Endothelial cell of umbilical vein (primary cell): Measurements from ENCODE around the gene GTF3C5. TPM values are rescaled to one million over a fixed set of nuclear protein-coding genes. Genes with fewer than 3 reads are reported as not detected.

ENCODE experiments used
- BruUV-seq: library from RNA; stranded (reverse); fragments of 400-500 nt; replicated peaks from 2 replicates; lab custom pipeline; 2021; lab: Mats Ljungman, UMichigan
- CTCF ChIA-PET: fragments of 300-600, 350-600 bp; sonication (Branson Sonifier 250); formaldehyde crosslinking; loops from one replicate; lab custom pipeline; 2021; ENCODE audit warnings: antibody characterized with exemption, inconsistent platforms; lab: Charles Lee
- POLR2A ChIA-PET: fragments of 300-600, 350-600 bp; sonication (Branson Sonifier 250); formaldehyde crosslinking; loops from one replicate; lab custom pipeline; 2021; ENCODE audit warnings: antibody characterized with exemption, inconsistent platforms; lab: Charles Lee
- DNase-seq: peaks from one replicate; pipeline ENCODE4 v3.0.0-alpha.2; 2011; ENCODE audit warnings: low read depth, low spot score
- FAIRE-seq: peaks from 2 replicates; lab custom pipeline; 2011; peaks lifted over from hg19 to GRCh38; lab: Jason Lieb, UNC
- H2AFZ ChIP-seq: 2 replicates; pipeline ENCODE4 v1.6.0; 2012; ENCODE audit warnings: low read depth, low read length, control low read depth, inconsistent platforms
- H3K27ac ChIP-seq: 2 replicates; pipeline ENCODE4 v1.5.1; 2011; ENCODE audit warnings: low read depth, mild to moderate bottlenecking, control low read depth, low read length, moderate library complexity; ENCODE audit not compliant: insufficient read depth
- H3K27me3 ChIP-seq, 2 experiments: 2 replicates each; pipeline versions ENCODE4 v1.6.0 to v1.6.1; 2011; ENCODE audit warnings: low read length in 2 of 2, mixed read lengths in 1 of 2; ENCODE audit not compliant: control insufficient read depth in 2 of 2, insufficient read depth in 2 of 2
- H3K36me3 ChIP-seq, 2 experiments: 2 replicates in 1 of 2; 3 replicates in 1 of 2; pipeline ENCODE4 v1.5.1; 2011; ENCODE audit warnings: low read length in 2 of 2, mild to moderate bottlenecking in 1 of 2, moderate library complexity in 1 of 2; ENCODE audit not compliant: control insufficient read depth in 2 of 2, insufficient read depth in 2 of 2; ENCODE audit errors: extremely low read depth in 1 of 2
- H3K4me1 ChIP-seq: 3 replicates; pipeline ENCODE4 v1.5.1; 2011; ENCODE audit warnings: mild to moderate bottlenecking, low read length; ENCODE audit not compliant: control insufficient read depth, insufficient read depth; ENCODE audit errors: extremely low read depth
- H3K4me2 ChIP-seq: 2 replicates; pipeline ENCODE4 v1.6.1; 2011; ENCODE audit warnings: low read length, control low read depth, mixed read lengths; ENCODE audit not compliant: insufficient read depth
- H3K4me3 ChIP-seq, 3 experiments: fragments of 200-600 bp in 1 of 3; sonication (generic), shearing (Covaris generic) in 1 of 3; replicated peaks in 1 of 3; 2 replicates each; pipeline ENCODE4 v1.5.1; 2011 to 2016; ENCODE audit warnings: control low read depth in 3 of 3, low read length in 3 of 3, mild to moderate bottlenecking in 2 of 3, inconsistent platforms in 1 of 3, low read depth in 1 of 3, moderate library complexity in 1 of 3; ENCODE audit not compliant: insufficient read depth in 1 of 3
- H3K79me2 ChIP-seq: 2 replicates; pipeline ENCODE4 v1.6.0; 2012; ENCODE audit warnings: low read length, inconsistent platforms; ENCODE audit not compliant: control insufficient read depth, insufficient read depth
- H3K9ac ChIP-seq: replicated peaks from 2 replicates; pipeline ENCODE3; 2011; ENCODE audit warnings: low read length, control low read depth; ENCODE audit not compliant: insufficient read depth; ENCODE audit errors: extremely low read depth
- H3K9me1 ChIP-seq: replicated peaks from 3 replicates; pipeline ENCODE4 v1.6.0; 2011; ENCODE audit warnings: mild to moderate bottlenecking, low read length; ENCODE audit not compliant: control insufficient read depth, insufficient read depth; ENCODE audit errors: extremely low read depth
- H3K9me3 ChIP-seq: replicated peaks from 2 replicates; pipeline ENCODE4 v1.5.1; 2012; ENCODE audit warnings: low read length, inconsistent platforms; ENCODE audit not compliant: control insufficient read depth, insufficient read depth
- H4K20me1 ChIP-seq: replicated peaks from 2 replicates; pipeline ENCODE3; 2011; ENCODE audit warnings: mild to moderate bottlenecking, low read length; ENCODE audit not compliant: control insufficient read depth, insufficient read depth; ENCODE audit errors: extremely low read depth
- CTCF ChIP-seq, 2 donors: IDR thresholded peaks; 1 replicate in 1 of 2; 2 replicates in 1 of 2; pipeline ENCODE4 v1.5.1; 2011; ENCODE audit warnings: low read length in 2 of 2, mild to moderate bottlenecking in 2 of 2, moderate library complexity in 2 of 2, control low read depth in 1 of 2, inconsistent platforms in 1 of 2, low read depth in 1 of 2; ENCODE audit not compliant: insufficient read depth in 1 of 2; ENCODE audit errors: extremely low read depth in 1 of 2
- EZH2 ChIP-seq: IDR thresholded peaks from 2 replicates; pipeline ENCODE4 v1.6.1; 2012; ENCODE audit warnings: borderline replicate concordance, low read depth, mild to moderate bottlenecking, moderate library complexity, low read length, inconsistent platforms; ENCODE audit not compliant: severe bottlenecking
- FOS ChIP-seq: IDR thresholded peaks from 2 replicates; pipeline ENCODE4 v1.6.1; 2011; ENCODE audit warnings: mild to moderate bottlenecking, low read length, moderate library complexity, borderline replicate concordance; ENCODE audit not compliant: insufficient read depth
- GATA2 ChIP-seq: IDR thresholded peaks from 2 replicates; pipeline ENCODE4 v1.7.0; 2011; ENCODE audit warnings: low read depth, mild to moderate bottlenecking, moderate library complexity, mixed read lengths, low read length; ENCODE audit not compliant: insufficient read length, insufficient read depth
- JUN ChIP-seq: IDR thresholded peaks from 2 replicates; pipeline ENCODE4 v1.6.1; 2011; ENCODE audit warnings: borderline replicate concordance, low read depth; ENCODE audit not compliant: insufficient read length, insufficient read depth
- MAX ChIP-seq: IDR thresholded peaks from 2 replicates; pipeline ENCODE4 v1.6.1; 2011; ENCODE audit not compliant: insufficient read depth, insufficient read length
- MYC ChIP-seq: IDR thresholded peaks from one replicate; pipeline ENCODE4 v1.6.1; 2011; ENCODE audit warnings: mild to moderate bottlenecking, low read depth, low read length
- POLR2A ChIP-seq: IDR thresholded peaks from 2 replicates; pipeline ENCODE4 v1.6.1; 2012; ENCODE audit warnings: low read depth, mild to moderate bottlenecking, control low read depth, low read length
- POLR2AphosphoS5 ChIP-seq: IDR thresholded peaks from 2 replicates; pipeline ENCODE4 v1.6.1; 2012; ENCODE audit warnings: low read depth, mild to moderate bottlenecking, control low read depth, low read length, moderate library complexity; ENCODE audit not compliant: insufficient read depth
- dilution Hi-C: fragments of 300-500 bp; cut with MboI; formaldehyde crosslinking; loops from one replicate; pipeline ENCODE4 v1.15.0; 2019; ENCODE audit warnings: low sequenced_read_pairs; ENCODE audit not compliant: extremely low pct_ligation_motif_present
- intact Hi-C: fragments of 100-400 bp; cut with micrococcal nuclease; formaldehyde crosslinking; loops from one replicate; pipeline ENCODE4 v1.10.0; 2022
- polyA plus RNA-seq, 4 experiments: library from polyadenylated mRNA; depleted of rRNA in 3 of 4; stranded (reverse) in 3 of 4; unstranded in 1 of 4; fragments of >200 nt; gene quantifications; 2 replicates each; pipeline versions ENCODE4 v1.2.1 to v1.2.3, GENCODE V29; 2011 to 2012; ENCODE audit warnings: missing spikeins in 1 of 4
- total RNA-seq: library from RNA; stranded (reverse); gene quantifications from 2 replicates; pipeline ENCODE4 v1.2.3, GENCODE V29; 2021

Gene GTF3C5
- total and polyA plus RNA-seq, 2 donors (not counting 3 experiments of a cell fraction or from before 2014, with no cell fraction given), result 65.6 to 73.8 TPM

DNA sequence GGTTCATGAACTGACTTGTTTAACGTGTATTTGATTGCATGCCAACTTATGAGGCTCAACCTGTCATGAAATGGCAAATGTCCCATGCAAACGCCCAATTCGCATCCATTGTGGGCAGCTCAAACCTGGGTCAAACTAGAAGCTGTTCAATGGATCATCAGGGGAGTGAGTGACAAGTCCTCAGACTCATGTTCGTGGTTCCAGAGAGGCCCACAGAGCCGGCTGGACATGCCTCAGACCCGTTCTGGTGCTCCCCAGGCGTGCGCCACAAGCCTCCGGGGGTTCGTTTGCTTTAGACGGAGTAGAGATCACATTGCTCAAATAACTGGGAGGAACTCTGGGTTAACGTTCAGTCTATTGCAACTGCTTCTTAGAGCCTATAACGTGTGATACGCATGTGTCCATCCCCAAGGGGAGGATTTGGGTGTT is 37.3 kb upstream of the GTF3C5 start:
- H3K27me3 ChIP-seq, result peaks cover 0 to 11% of the 10 kb centered on the region in 2 experiments
- no peak for FAIRE-seq
- TF ChIP-seq MAX, result no peak
- no peak for TF ChIP-seq GATA2
- TF ChIP-seq POLR2AphosphoS5, result no peak
- TF ChIP-seq JUN, result no peak
- no peak for TF ChIP-seq POLR2A
- TF ChIP-seq MYC, result no peak
- no peak for TF ChIP-seq EZH2
- TF ChIP-seq FOS, result no peak
- no peak for TF ChIP-seq CTCF (IDR thresholded peaks at IDR 0.05; ENCODE audit: extremely low read depth in 1 of 2, insufficient read depth in 1 of 2, low read depth in 1 of 2, low read length in 2 of 2)

More for the DNA sequence above, 37.3 kb upstream of the GTF3C5 start:
- no TSS peak for BruUV-seq
- Histone ChIP-seq H4K20me1 (no peaks in the 10 kb centered on the region), H3K36me3 (no peaks in the 10 kb centered on the region), H3K4me2 (no peak overlapping the region), H3K79me2 (no peaks in the 10 kb centered on the region), H3K27ac (no peak overlapping the region), H3K4me1 (no peaks in the 10 kb centered on the region), H3K9ac (no peak overlapping the region), H3K4me3 (no peak overlapping the region), H2AFZ (no peak overlapping the region), H3K9me3 (no peaks in the 10 kb centered on the region), H3K9me1 (no peaks in the 10 kb centered on the region)
- dilution Hi-C loops (no loop called here), intact Hi-C loops (no loop called here)
- ChIA-PET POLR2A (no interaction called here), CTCF (interaction anchor here (1.9 kb wide), 1 partner anchor 28 kb away, joined by 8 read pairs; no protein-coding TSS in a partner anchor)
- no peak for DNase-seq
